Ecto neural progenitor cell (in vitro differentiated cells): Measurements from ENCODE around the gene TYSND1.
"Not testable (repeated sequence)": the region's sequence is repeated elsewhere in the genome, so short reads cannot be mapped to it uniquely, and the experiment has no call there.

Experiments
- DNase-seq: peaks from one replicate; pipeline ENCODE4 v3.0.0-alpha.2; 2018; ENCODE audit warnings: low spot score

Gene TYSND1

GRCh38 chr10:70146489-70147258 lies at the start of gene TYSND1:
Gene TYSND1, minus strand, starts transcription at chr10:70146700. Its CDS starts 114 bp downstream, at chr10:70146586.
- peak; percentile 98 for DNase-seq

GRCh38 chr10:70193391-70193844 lies 46.9 kb upstream of the TYSND1 start:
- DNase-seq = no peak

GRCh38 chr10:70192326-70192968 lies 45.9 kb upstream of the TYSND1 start:
- no peak for DNase-seq

- DNase-seq = no peak
Observed at GRCh38 chr10:70191972-70192305, 45.4 kb upstream of the TYSND1 start.

- no peak for DNase-seq
Observed at GRCh38 chr10:70191161-70191971, 44.9 kb upstream of the TYSND1 start.

DNA sequence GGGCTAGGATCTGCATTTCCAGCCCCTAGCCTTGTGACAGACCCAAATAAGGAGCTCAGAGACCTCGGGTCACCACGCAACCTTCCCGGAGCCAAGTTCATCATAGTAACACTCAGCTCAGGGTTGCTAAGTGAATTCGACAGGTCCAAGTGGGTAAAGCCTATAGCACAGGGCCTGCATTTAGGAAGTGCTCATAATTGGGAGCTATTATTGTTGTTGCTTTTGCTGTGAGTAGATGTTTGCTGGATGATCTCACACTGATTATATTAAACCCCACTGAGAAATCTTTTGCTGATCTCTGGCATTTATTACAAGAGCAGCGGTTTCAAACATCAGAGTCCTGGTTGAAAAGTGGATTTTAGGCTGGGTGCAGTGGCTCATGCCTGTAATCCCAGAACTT lies 44.1 kb upstream of the TYSND1 start:
- no peak for DNase-seq

GRCh38 chr10:70190102-70190501 lies 43.6 kb upstream of the TYSND1 start:
- DNase-seq = no peak

DNA sequence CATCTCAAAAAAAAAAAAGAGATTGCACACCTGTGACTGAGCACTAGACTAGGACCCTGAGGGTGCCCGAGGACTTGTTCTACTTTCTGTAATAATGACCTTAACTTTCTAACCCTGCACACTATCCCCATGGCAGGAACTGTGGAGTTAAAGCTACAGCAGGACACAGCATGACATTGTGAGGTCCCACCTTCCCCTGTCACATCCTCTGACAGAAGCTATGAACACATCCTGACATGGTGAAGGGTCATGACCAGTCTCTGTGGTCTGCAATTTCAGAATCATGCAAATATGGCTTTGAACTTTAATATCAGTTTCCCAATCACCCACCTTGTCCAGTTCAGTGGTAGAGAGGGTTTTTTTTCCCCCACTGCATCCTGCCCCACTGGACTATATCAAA lies 42.3 kb upstream of the TYSND1 start:
- no peak for DNase-seq

- no peak for DNase-seq
Observed at GRCh38 chr10:70186571-70186970, 40.1 kb upstream of the TYSND1 start.

DNA sequence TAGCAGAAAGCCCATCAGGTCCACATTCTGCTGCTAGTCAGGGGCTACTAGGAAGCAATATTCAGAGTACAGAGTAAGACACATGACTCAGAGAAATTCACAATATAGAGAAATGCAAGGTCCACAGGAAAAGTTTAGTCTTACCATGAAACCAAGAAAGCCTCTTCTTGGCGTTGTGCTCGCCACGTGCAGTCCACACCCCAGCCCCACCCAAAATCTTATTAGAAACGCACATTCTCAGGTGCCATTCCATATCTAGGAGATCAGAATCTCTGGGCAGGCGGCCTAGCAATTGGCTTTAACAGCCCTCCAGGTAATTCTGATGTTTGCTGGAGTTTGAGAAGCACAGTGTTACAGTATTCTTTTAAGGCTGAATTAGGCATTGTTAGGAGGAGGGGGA lies 39.6 kb upstream of the TYSND1 start:
- DNase-seq = no peak

GRCh38 chr10:70183304-70183703 lies 36.8 kb upstream of the TYSND1 start:
- no peak for DNase-seq

- DNase-seq = not testable (repeated sequence)
Observed at GRCh38 chr10:70179209-70179608, 32.7 kb upstream of the TYSND1 start.

DNA sequence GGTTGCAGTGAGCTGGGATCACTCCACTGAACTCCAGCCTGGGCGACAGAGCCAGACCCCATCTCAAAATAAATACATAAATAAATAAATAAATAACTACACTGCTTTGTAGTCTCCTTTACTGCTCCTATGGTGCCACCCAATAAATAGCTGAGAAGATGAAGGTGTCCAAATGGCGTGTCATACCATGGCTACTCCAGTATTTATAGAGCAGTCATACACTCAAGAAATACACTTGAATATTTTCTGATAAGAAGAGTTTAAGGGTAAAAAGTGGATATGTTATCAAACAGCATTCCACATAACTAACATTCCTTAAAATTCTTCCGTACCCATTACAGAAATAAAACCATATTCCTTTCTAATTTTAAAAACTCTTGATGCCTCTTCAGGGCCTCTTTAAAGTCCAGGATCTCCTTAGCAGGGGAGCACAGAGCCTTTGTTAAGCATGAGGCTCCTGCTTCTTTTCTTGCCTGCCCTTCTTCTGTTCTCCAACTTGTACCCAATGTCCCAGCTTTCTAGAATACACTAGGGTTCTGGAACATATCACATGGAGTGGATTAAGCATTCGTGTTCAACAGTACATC lies 31.7 kb upstream of the TYSND1 start:
- no peak for DNase-seq

- DNase-seq = no peak
Observed at GRCh38 chr10:70176441-70176840, 29.9 kb upstream of the TYSND1 start.

DNA sequence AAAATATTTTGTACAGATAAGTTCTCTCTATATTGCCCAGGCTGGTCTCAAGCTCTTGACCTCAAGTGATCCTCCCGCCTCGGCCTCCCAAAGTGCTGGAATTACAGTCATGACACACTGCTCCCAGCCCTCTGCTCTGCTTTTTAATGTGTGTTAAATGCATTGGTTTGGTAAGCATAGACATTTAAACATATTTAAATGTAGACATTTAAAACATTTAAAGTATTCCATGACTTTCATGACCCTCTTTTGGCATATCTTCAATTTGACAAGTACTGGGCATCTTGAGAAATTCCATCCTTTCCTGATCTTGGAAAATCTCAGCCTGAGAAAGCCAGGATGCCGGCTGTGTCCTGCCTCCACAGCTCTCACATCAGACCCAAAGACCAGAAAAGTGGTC lies 29.0 kb upstream of the TYSND1 start:
- DNase-seq = no peak

- DNase-seq = no peak
Observed at GRCh38 chr10:70174058-70174741, 27.7 kb upstream of the TYSND1 start.

DNA sequence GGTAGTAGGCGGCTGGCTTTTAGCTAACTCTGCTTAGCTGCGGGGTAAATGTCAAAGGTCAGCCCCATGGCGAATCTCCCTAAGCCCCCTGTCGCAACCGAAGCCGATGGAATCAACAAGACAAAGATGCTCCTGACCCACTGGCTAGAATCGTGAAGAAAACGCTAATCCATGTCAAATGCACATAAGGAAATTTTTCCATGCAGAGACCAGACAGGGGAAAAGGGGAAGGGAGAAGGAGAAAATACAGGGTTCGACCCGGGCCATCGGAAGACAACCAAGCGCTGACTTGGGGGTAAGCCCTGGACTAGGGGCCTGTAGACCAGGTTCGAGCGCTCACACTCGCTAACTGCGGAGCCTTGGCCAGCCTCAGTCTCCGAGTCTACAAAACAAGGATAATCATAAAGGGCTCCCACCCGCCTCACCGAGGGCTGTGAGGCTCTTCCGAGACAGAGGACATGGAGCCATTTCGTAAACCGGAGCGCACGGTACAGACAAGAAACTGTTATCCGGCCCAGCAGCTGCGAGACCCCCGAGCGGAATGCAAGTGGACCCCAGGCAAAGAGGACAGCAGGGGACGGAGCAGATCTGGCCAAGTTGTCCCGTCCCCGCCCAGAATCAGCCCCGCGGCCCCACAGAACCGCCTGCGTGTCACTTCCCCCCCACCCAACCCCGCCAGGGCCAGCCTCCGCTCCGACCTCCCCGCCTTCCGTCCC lies 23.3 kb upstream of the TYSND1 start:
- DNase-seq = peak; percentile 74

GRCh38 chr10:70169011-70169410 lies 22.5 kb upstream of the TYSND1 start:
- no peak for DNase-seq

- DNase-seq = no peak
Observed at GRCh38 chr10:70167246-70167645, 20.7 kb upstream of the TYSND1 start.

DNA sequence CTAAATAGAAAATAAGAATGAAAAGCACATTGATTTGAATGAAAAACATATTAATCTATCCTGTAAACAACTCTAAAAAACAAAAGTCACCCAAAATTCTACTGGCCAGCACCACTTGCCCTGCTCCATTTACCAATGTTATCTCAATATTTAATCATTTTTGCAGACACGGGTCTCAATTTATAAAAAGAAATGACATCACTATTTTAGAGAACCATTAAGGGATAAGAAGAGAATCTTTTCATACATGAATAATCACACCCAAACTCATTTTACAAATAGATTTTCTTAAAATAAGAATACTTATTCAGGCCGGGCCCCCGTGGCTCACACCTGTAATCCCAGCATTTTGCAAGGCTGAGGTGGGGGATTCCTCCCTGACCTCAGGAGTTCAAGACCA lies 19.9 kb upstream of the TYSND1 start:
- DNase-seq = no peak

- no peak for DNase-seq
Observed at GRCh38 chr10:70164163-70164562, 17.7 kb upstream of the TYSND1 start.
